Endometrium (tissue), 2 donors: ENCODE measurements around the gene SESN3.
"Not testable (repeated sequence)": the region's sequence is repeated elsewhere in the genome, so short reads cannot be mapped to it uniquely, and the experiment has no call there.

Source experiments
- FAIRE-seq: peaks from 2 replicates; lab custom pipeline; 2012; peaks lifted over from hg19 to GRCh38; lab: Jason Lieb, UNC
- donor health status: control.
- donor health status: control.

The SESN3 gene

DNA sequence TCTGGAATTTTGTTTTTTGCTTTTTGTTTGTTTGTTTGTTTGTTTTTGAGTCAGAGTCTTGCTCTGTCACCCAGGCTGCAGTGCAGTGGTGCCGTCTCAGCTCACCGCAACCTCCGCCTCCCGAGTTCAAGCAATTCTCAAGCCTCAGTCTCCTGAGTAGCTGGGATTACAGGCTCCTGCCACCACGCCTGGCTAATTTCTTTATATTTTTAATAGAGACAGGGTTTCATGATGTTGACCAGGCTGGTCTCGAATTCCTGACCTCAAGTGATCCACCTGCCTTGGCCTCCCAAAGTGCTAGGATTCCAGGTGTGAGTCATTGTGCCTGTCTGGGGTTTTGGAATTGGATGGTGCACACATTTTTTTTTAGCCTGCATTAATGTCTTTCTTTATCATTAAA lies 20.9 kb upstream of the SESN3 start:
- FAIRE-seq = not testable (repeated sequence)

- no peak for FAIRE-seq
Measured at GRCh38 chr11:95248666-95249467, 17.9 kb upstream of the SESN3 start.

DNA sequence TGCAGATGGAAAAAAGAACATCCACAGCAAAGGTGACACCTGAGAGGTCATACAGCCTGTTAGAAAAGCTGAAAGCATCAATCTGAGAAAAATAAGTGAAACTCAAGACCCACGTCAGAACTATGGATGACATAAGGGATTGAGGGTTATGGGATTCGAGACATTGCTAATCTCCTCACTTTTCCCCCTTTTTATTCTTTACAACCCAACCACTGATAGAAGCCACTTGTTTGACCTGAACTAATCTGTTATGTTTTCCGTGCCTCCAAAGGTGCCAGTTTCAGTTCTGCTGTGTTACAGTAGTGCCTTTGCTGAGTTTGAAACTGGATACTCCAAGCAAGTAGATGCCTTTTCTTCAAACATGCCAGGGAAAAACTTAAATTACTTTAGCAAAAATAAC lies 16.9 kb upstream of the SESN3 start:
- FAIRE-seq = no peak

DNA sequence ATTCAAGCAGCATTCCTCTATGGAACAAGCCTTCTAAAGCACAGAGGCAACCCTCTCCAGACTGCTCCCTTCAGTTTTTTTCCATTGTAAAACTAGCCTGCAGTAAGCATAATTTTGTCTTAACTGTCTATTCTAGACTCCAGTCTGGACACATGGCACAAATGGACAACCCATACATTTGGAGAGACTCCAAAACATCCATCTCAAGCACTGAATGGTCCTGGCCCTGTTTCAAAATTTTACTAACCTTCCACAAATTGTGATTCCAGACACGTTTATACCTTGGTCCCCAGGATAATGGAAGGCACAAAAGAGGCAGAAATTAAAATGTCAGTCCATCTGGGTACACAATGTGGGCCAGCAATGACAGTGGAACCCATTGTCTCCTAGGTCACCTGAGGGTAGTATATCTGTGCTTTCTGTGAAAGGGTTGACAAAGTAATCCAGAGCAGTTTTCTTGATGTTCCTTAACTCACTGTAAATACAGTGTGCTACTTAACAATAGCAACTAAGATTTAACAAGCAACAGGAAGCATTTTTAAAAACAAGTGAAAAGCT lies 16.2 kb upstream of the SESN3 start:
- FAIRE-seq = no peak

DNA sequence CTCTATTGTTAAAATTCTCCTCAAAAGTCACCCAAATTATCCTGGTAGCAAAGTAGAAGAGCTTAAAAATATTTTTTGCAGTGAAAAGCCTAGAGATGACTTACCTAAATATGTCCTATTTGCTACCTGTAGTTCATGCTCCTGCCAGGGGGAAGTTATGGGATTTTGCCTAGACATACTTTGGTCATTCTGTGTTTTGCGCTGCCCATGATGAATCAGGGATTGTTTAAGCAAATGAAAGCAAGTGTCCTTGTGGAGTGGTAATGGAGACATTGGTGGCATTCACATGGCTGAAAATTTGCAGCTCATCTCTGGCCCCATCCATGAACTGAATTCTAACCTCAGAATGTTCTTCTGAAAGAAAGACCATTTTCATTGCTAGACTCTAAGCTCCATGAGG lies 14.6 kb upstream of the SESN3 start:
- no peak for FAIRE-seq

DNA sequence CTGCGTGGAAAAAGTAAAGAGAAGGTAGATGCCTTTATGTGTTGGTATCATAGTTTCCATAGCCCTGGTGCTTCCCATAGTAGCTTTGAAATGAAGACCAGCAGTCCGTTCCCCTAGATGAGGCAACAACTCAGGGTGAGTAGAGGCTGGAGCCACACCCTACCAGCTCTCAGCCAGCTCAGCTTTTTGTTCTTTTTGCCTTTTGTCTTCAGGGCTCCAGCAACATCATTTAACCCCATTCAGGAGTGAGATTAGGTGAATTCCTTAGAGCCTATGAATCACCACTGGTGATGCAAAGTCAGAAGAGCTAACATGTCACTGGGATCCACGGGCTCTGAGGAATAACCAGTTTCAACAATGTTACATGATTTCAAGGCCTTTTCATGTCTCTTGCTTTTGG lies 14.0 kb upstream of the SESN3 start:
- FAIRE-seq = no peak

DNA sequence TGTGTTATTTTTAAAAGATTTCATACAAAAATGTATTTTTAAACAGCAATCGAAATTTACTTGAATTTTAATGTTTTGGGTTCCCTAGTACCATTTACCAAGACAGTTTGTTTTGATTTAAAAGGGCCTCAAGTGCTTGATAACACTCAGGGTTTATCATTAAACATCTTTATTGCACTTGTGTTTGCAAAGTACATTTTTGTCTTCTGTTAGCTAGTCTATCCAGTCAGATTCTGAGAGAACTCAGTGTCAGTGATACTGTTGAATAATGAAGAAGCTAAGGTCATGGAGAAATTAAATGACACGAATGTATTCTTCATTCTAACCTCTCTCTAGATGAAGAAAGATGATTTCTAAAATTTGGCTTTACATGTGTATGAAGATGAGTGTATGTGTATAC lies 12.7 kb upstream of the SESN3 start:
- FAIRE-seq = no peak

DNA sequence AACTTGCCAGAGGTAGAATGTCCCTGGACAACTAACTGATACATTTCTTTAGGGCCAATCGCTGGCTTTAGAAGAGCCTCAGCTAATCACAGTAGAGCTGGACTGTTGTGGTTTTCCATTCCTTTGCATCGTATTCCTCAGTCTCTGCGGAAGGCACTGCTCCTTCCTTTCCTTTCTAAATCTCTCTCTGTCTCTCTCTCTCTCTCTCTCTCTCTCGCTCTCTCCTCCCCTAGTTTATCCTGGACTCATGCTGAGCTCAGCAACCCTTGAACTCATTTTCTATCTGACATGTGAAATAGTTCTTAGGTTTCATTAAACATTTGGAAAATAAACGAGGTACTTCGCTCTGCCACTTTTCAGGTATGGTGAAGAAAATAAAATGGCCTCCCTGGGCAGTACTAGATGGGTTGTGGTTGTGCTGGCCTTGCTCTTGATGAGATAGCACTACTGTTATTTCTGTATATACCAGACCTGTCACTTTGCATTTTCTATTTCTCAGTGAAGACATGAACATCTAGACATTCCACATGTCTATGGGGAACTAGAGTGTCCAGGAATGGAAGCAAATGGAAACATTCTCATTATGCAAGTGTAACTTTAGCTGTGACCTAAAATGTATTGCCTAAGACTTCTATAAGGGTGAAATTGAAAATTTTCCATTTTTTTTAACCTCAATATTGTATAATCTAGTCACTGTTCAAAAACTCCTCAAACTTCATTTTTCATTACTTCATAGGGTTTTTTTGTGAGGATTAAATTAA lies 12.0 kb upstream of the SESN3 start:
- no peak for FAIRE-seq

GRCh38 chr11:95242091-95242844 lies 11.3 kb upstream of the SESN3 start:
- FAIRE-seq = peak; percentile 41

GRCh38 chr11:95241681-95242081 lies 10.7 kb upstream of the SESN3 start:
- FAIRE-seq = no peak

- FAIRE-seq = no peak
Measured at GRCh38 chr11:95239871-95240649, 9.1 kb upstream of the SESN3 start.

- FAIRE-seq = no peak
Measured at GRCh38 chr11:95232666-95233065, 1.7 kb upstream of the SESN3 start.

DNA sequence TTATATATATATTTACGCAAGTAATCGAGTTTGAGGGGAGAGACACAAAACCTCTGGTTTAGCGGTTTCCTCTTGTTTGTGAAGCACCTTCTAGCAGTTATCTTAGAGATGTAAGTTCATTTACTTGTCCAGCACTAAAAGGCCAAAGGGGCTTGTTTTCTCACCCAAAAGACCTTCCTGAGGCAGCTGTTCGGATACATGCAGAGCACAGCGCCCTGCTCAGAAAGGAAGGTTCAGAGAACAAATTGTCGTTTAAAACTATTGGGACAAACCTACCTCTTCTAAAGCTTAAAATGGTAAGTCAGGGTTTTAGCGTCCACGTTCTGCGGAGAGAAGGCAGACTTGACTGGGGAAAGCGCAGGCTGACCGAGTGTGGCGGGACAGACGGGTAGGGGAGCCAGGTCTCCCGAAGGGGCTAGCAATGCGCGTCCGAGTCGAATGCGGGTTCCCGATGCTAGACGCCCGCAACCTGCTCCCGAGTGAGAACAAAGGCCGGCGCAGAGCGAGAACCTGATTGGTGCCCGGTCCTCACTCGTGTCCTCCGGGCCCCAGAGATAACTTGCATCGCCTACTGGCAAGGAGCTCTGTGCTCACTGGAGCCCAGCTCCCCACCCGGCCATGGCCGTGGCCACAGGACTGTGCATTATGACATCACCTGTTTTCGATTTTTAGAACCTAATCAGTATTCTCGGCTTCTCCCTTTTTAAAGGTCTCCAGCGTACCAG lies 1.0 kb upstream of the SESN3 start:
- no peak for FAIRE-seq

DNA sequence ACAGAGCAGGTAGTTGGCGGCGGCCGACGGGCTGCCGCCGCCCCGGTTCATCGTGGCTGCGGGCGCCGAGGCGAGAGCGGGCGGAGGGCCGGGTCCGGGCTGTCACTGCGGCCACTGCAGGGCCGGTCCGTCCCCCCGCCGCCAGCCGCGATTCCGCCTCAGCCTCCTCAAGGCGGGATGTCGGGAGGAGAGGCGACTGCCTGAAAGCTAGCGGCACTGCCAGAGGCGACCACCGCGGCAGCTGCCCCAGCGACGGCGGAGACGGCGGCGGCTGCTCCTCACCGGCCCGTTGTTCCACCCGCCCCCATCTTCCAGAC lies 234 bp downstream of the SESN3 start:
- no peak for FAIRE-seq

- no peak for FAIRE-seq
Measured at GRCh38 chr11:95229993-95230809, 801 bp downstream of the SESN3 start.

GRCh38 chr11:95229199-95229992 lies 1.6 kb downstream of the SESN3 start:
- FAIRE-seq = peak; percentile 74

GRCh38 chr11:95228081-95228749 lies 2.8 kb downstream of the SESN3 start:
- FAIRE-seq = peak; percentile 89

DNA sequence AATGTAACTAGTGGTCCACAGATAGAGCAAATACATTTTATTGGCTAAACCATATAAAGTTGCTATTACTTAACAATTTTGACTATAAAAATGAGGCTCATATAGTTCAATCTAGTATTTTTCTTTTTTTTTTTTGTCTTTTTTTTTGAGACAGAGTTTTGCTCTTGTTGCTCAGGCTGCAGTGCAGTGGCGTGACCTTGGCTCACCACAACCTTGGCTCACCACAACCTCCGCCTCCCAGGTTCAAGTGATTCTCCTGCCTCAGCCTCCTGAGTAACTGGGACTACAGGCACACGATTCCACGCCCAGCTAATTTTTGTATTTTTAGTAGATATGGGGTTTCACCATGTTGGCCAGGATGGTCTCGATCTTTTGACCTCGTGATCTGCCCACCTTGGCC lies 3.9 kb downstream of the SESN3 start:
- not testable (repeated sequence) for FAIRE-seq

- no peak for FAIRE-seq
Measured at GRCh38 chr11:95222817-95223216, 8.2 kb downstream of the SESN3 start.
